Inflammatory macrophage treated with lipopolysaccharide for 1 hour (primary cell): Measurements from ENCODE around the gene EPSTI1.

ENCODE experiments used
- DNase-seq, 2 donors: peaks; one replicate each; pipeline ENCODE4 v3.0.0-alpha.2; 2020 to 2022

EPSTI1 gene

DNA sequence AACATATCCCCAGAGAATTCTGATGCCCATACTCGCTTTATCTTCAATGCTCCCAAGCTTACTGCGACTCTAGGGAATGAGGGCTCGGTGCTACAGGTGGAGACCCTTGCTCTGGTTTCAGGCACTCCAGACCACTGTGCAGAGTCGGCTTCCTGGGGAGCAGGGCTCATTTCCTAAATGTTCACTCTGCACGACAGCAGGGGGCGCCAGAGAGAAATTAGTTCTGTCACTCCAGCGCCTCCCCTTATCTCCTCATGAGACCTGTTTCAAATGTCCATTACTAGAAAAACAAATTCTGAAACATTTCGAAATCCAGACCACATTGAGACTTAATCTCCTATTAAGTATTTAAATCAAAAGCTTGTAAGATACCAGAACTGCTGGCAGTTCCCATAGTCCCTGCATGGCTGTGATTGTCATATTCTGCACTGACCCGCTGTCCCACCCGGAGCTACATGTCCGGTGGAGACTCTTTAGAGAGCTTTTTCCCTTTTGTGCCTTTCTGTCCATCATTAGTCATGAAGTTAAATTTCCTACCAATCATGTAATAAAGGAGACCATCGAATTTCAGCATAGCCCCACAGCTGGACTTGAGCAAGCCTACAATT is 22.4 kb downstream of the EPSTI1 start:
- peak; percentile 57 to 84 for DNase-seq

DNA sequence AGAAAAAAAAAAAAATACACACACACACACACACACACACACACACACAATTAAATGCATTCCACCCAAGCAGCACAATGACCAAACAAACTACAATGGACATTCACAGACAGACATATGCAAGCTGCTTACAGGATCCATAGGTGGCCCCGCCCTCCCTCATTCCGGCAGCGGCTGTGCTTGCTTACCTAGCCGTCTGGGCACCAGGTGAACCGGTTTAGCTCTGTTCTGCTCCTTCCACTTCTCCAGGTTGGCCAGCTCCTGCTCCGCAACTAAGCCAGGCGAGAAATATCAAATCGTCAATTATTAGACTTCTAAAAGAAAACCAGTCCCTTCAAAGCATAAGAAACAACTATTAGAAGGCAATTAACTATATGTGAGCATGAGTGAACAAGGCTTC is 23.1 kb downstream of the EPSTI1 start:
- DNase-seq, result no peak

DNA sequence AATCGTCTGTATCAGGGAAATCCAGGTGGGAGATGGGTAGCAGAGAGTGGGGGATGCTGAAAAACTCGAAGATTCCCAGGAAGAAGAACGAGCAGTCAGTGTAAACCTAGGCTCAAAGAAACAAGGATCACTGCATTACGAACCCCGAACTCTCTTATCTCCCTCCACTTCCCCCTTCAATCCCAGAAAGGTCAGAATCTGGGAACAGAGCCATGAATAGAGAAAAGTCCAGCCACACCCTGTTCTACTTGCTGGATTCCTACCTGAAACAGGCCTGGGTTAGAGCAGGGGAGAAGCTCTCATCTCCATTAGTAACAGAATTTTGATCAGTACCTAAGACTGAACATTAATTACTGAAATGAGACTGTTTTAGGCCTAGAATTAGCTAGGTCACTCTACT is 24.4 kb downstream of the EPSTI1 start:
- DNase-seq, result no peak

DNA sequence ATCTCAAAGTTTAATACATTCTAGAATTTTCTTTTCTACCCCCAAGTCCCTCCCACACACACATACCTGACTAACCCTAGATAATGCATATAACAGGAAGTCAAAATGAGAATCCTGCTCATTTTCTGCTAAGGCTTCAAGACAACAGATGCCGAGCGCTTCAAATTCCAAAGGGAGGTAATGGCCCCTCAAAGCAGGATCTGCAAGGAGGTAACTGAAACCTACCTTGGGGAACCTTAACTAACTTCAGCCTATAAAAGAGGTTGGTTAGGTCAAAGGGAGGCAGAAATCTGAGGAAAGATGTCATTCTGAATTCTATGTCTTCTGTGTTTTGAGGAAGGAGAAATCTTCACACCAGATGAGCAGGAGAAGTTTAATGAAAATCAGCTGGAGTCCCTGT is 26.8 kb downstream of the EPSTI1 start:
- no peak for DNase-seq

DNA sequence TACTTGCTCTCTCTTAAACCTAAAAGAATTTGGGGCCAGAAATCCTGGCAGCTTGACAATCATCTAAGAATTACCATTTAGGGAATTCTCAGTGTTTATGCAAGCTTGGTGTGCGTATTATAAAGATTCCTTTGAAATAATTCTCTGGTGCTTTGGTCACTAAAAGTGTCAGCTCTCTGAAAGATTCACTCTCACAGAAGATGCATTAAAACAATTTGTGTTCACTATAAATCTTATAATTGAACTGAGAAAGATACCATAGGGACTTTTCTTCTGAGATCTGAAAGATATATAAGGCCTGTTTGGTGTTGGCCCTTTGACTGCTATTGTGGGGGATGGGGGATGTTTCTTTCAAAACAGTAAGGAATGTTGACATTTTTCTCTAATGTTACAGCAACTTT is 27.3 kb downstream of the EPSTI1 start:
- DNase-seq, result no peak

DNA sequence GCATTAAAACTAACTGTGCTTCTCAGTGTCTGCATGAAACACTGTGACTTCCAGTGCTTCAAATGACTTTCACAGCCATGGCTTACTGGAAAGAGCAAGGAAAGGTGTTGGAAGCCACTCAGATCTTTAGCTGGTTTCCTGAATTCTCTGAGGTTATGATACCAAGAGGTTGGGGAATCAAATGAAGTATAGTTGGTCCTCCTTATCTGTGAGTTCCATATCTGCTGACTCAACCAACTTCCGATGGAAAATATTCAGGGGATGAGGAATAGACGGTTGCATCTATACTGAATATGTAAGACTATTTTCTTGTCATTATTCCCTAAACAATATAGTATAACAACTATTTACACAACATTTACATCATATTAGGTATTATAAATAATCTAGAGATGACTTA is 32.4 kb downstream of the EPSTI1 start:
- no peak for DNase-seq

DNA sequence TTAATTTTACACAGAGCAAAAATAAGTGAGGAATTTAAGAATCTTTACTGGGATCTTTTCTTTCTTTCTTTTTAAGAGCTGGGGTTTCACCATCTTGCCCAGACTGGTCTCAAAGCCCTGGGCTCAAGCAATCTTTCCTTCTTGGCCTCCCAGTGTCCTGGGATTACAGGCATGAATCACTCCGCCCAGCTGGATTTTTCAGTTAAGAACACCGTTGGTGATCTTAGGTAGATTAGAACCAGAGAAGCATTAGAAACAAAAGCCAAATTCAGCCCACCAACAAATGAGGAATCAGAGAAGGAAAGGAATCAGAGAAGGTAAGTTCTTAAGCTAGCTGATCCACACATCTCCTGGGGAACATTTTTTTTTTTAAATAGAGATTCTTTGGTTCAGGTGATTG is 34.2 kb downstream of the EPSTI1 start:
- DNase-seq, result no peak

DNA sequence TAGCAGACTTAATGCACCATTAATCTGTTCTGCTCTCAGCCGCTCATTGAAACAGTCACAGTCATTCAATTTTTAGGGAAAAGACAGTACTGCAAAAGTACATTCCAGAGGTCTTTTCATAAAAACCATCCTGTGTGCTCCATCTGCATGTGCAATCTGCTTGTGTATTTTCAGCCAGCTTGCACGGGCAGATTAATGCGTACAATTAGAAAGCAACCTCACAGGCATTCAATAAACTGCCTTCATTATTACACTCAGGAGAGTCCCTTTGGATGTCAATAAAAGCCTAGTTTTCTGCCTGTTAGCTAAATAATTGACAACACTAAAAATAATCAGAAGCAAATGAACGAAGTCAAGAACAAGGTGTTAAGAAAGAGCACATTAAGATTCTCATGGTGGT is 41.9 kb downstream of the EPSTI1 start:
- no peak for DNase-seq

DNA sequence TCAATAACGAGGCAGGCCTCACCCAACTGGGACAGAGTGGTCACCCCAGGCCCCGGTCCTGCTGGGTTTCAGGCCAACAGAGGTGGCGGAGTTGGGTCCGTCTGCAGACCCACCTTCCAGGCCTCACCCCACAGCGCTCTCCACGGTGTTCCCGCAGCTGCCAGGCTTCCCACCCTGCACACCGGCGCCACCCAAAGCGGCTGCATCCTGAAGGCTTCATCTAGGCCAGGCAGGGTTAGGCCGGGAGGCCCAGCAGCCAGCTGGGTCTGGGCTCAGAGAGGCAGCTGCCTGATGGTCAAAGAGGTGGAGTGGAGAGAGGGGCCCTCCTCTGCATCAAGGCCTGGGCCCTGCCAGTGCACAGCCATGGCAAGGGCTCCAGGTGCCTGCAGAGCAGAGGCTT is 44.1 kb downstream of the EPSTI1 start:
- DNase-seq, result no peak

DNA sequence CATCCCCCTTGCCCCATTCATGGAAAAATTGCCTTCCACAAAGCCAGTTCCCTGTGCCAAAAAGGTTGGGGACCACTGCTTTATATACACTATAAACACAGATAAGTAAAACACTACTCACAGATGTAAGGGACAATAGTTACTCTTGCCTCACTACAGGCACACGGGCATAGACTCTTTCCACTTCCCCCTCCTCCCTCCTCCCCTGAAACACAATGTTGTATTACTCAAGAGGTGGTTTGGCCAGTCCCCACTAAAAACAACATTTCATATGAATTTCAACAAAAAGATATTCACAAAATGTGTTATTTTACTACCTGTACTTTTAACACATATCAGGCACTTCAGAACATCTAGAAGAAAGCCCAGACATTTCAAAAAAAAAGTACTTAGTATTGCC is 45.1 kb downstream of the EPSTI1 start:
- DNase-seq, result peak in 1 of 2 donors; percentile 17

DNA sequence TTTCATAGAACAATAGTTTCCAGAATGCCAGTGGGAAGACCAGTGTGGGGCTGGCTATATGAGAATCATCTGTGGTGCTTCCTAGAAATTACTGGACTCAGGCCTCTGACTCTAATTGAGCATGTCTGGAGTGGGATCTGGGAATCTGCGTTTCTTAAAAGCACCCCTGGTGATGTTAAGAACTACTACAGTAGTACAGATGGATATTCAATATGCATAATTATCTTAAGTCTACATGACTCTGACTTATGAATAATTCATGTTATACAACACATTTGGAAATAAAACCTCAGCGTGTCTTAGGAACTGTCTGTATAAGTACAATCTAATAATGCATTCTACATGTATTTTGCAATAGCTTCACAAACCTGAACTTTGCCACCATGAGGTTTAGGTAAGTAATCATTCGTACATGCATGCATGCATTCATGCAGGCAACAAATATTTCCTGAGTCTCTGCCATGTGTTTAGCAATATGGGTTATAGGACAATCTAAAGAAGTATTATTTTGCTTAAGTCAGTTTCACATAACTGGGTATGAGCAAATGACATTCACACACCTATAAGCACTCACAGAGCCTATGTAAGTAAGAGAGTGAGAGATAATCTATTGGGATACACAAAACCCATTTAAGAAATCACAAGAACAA is 62.0 kb downstream of the EPSTI1 start:
- DNase-seq, result no peak

DNA sequence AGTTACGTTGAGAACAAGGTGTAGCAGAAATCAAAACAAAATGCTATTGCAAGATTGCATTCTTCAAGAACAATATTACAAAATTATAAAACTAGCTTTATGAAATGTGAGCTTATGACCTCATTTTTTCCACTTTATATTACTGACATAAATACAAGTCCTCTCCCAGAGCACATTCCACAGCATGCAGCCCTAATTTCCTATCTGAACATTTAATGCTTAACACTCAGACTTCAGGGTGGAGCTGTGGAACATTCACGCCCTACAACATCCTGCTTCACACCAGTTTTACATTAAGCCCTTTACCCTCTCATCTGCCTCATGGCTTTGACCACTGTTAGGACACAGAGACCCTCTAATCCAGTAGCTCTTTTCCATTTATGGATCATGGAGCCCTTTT is 65.5 kb downstream of the EPSTI1 start:
- DNase-seq, result no peak

DNA sequence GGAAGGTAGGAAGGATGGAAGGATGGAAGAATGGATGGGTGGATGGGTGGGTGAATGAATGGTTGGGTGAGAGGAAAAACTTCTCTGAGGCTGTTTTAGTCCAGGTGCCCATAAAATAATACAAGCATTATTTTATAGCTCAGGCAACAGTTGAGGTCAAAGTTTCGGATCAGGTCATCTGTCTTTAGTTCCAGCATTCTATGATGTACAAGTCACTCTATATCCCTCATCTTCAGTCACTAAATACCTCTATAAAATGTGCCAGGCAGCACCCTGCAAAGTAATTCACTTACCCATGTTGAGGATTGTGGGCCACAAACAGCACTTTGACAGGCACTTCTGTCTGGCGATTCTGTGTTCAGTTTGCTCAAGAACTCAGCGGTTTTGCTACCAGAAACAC is 66.0 kb downstream of the EPSTI1 start:
- no peak for DNase-seq

DNA sequence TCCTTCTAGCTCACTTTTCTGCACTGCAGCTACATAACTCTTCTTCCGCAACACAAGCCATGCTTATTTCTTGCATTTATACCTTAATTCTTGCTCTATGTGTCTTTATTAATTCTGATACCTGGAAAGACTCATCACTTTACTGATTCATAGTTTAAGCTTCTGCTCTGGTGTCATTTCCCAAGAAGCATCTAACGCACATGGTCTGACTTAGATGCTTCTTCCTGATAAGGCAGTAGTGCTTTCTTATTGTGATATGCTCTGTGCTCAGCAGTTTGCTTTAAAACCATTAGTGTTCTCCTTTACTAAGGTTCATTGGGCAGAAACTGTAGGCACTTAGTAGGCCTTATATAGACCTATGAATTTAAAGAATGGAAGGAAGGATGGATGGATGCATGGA is 66.4 kb downstream of the EPSTI1 start:
- DNase-seq, result no peak

DNA sequence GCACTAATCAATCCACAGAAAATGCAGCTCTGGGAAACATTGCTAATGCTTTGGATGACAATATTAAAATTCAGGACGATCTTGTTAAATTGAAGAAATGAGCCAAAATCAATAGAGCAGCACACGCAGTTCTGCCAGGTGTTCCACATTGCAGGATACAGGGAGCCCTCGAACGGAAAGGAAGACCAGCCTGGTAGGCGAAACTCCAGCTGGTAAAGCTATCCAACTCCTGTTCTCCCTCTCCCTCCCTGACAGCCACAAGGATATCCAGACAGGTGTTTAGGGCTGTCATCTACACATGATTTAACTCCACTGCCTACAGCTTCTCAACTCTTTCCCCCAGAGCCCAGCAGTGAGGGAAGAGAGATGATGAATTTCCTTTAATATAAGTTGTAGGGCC is 67.7 kb downstream of the EPSTI1 start:
- no peak for DNase-seq

DNA sequence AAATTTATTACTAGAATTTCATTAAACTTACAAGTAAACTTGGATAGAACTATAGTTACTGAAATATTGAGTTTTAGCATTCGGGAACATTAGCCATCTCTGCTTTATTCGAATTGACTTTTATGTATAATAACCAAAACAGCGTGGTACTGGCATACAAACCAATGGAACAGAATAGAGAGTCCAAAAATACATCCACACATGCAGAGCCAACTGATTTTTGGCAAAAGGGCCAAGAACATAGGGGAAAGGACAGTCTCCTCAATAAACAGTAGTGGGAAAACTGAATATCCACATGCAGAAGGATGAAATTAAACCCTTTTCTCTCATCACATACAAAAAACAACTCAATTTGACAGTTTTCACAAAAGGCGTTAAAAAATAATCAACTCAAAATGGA is 84.3 kb downstream of the EPSTI1 start:
- no peak for DNase-seq

DNA sequence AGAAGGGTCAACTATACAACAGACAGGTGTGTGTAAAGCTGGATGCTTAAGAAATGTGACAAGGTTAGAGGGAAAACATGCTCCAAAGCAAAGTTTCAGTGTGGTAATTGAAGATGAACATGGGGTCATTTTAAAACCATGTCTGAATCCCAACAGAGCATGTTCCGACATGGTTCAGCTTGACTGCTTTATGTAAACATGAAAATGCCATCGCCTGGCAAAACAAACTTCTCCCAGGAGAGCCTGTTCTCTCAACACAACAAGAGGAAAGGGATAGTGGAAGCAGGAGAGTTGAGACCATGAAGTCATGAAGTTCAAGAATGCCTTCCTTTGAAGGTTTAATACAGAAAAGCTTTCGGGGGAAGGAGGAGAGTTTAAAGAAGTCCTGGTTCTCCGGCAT is 85.8 kb downstream of the EPSTI1 start:
- DNase-seq, result no peak

DNA sequence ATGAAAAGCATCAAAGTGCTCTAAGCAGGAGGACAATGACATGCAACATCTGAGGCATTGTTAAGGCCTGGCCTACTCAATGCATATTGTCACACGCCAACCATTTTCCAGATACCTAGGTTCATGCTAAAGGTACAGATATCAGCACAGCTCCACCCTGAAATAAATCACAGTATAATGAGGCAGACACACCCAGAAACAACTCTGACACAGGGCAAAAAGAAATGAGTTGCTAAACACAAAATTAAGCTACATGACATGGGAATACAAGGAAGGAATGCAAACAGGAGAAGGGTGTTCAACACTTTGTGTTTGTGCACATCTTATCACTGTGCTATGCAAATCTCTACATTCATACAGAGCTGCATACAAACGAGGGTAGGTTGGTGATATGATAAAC is 86.5 kb downstream of the EPSTI1 start:
- no peak for DNase-seq

DNA sequence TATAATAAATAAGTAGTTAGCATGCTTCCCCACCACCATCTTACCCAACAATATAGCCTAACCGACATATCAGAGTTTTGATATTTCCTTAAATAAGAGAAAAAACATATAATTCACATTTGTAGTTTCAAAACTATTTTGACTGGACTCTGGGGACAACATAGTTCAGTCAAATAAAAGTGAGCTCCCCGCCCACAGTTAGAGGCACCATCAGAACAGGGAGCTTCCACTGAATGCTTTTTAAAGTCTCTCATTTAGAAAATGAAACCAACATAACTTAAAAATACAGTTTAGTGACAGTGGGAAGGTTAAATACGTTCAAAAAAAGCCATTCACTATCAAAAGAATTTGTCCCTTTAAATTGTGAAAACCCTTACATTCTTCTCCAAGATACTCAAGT is 92.8 kb downstream of the EPSTI1 start:
- no peak for DNase-seq

DNA sequence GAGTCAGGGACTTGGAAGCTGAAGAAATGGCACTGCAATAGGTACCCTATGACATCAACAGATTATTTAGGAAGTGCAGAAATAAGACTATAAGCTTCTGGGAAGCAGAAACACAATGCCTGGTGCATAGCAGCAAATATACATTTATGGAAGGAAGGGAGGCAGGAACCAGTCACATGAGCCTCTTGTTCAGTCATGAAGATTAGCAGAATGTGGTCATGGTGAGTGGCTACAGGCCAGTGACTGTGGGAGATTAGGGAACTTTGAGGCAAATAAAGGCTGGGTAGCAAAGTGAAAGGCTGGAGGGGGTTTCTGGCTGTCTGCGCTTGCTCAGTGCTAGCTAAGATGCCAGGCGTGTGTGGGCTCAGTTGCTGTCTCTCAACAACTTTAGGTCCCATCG is 96.3 kb downstream of the EPSTI1 start:
- DNase-seq, result peak; percentile 18 to 40

DNA sequence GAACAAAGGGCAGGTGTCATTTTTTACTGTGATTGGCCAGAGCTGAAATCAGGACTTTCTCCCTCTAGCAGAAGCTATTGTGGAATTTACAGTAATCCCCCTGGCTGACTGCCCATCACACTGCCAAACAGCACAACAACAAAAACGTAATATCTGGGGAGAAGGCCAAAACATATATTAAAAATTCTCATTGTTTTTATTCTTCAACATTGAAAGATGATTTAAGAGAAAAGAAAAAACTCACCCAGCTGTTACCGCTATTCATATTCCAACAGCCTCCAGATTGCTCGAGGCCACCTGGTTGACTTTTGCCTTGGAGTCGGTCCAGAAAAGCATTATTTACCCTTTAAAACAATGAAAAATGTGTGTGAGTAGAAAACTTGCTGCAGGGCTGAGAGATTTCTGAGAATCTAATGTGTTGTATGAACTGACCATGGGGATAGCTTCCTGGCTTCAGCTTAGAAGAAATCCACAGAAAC is 97.2 kb downstream of the EPSTI1 start:
- DNase-seq, result no peak

DNA sequence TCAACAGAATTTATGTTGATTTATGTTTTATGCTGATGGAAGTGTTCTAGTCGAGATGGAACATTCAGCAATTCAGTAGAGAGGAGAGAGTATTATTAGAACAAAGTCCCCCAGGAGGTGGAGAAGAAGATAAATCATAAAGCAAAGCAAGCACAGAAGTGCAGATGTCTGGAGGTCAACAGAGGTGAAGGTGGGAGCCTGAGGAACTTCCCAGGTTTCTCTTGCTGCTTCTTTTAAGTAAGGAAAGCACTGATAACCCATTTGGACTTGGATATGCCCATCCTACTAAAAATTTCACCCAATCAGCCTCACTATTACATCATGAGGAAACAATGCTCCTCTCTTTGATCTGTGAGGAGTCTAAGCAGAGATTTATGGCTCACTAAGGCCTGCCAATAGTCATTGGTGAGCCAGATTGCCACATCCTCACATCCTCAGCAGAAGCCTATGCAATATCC is 98.8 kb downstream of the EPSTI1 start:
- DNase-seq, result no peak

DNA sequence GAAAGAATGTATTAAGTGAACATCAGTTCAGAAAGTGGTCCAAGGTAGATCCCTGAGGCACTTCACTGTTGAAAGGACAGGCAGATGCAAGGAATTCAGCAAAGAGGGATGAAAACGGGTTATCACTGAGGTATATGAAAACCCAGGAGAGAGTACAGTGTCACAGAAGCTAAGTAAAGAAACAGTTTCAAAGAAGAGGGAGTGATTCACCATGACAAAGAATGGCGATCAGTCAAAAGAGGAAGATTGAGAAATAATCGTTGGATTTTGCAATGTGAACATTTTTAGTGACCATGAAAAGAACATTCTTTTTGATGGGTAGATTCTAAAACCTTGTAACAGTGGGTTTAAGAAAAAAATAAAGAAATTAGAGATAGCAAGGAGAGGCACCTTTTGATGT is 99.3 kb downstream of the EPSTI1 start:
- peak; percentile 55 to 84 for DNase-seq

DNA sequence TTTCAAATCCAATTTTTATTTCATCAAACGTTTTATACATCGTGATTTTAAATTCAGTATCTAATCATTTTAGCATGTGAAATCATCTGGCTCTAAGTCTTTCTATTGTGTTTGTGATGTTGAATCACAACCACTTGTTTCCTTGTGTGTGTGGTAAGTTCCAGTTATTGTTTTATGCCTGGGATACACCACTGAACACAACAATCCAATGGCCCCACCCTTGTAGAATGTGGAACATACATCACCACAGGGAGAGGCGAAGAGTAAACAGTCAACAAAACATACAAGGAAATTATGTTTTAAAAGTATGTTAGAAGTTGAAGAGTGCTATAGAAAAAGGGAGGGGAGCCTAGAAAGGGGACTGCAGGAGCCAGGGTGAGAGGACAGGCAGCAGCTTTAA is 100.5 kb downstream of the EPSTI1 start:
- DNase-seq, result no peak

DNA sequence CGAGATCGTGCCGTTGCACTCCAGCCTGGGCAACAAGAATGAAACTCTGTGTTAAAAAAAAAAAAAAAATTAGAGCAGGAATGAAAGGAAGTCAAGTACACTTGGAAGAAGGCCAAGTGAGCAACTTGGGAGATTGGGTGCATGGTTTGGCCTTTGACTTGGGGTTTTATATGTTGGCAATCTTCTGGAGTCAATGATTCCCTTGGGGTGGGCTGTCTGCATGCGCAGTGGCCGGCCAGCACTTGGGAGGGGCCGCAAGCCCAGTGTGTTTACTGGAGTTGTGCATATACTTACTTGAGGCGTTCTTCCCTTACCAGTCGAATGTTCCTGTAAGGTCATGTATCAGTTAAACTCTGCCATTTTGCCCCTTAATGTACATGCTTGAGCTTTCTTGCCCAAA is 106.7 kb downstream of the EPSTI1 start:
- DNase-seq, result no peak
